GM21515 (cell line): Measurements from ENCODE around the gene PSMB7.

Experiments used
- ATAC-seq: cut with Tn5 transposase; IDR thresholded peaks from one replicate; pipeline ENCODE4 v1.9.1; 2021; ENCODE audit not compliant: unreplicated experiment

The PSMB7 gene

GRCh38 chr9:124384846-124385245 lies 30.4 kb downstream of the PSMB7 start:
- no peak for ATAC-seq

GRCh38 chr9:124384210-124384609 lies 31.0 kb downstream of the PSMB7 start:
- ATAC-seq, result no peak

GRCh38 chr9:124381170-124381945 lies 33.9 kb downstream of the PSMB7 start:
- ATAC-seq, result no peak

- no peak for ATAC-seq
Observed at GRCh38 chr9:124377551-124378406, 37.5 kb downstream of the PSMB7 start.

GRCh38 chr9:124376329-124376728 lies 38.9 kb downstream of the PSMB7 start:
- ATAC-seq, result no peak

- ATAC-seq, result no peak
Observed at GRCh38 chr9:124375726-124376125, 39.5 kb downstream of the PSMB7 start.

- no peak for ATAC-seq
Observed at GRCh38 chr9:124373851-124374250, 41.4 kb downstream of the PSMB7 start.

GRCh38 chr9:124373386-124373785 lies 41.9 kb downstream of the PSMB7 start:
- ATAC-seq, result no peak

GRCh38 chr9:124372038-124372437 lies 43.2 kb downstream of the PSMB7 start:
- ATAC-seq, result no peak

- no peak for ATAC-seq
Observed at GRCh38 chr9:124370896-124371582, 44.2 kb downstream of the PSMB7 start.

GRCh38 chr9:124369231-124369797 lies 45.9 kb downstream of the PSMB7 start:
- ATAC-seq, result no peak

- no peak for ATAC-seq
Observed at GRCh38 chr9:124368692-124369091, 46.5 kb downstream of the PSMB7 start.

- ATAC-seq, result no peak
Observed at GRCh38 chr9:124366476-124367220, 48.6 kb downstream of the PSMB7 start.

- no peak for ATAC-seq
Observed at GRCh38 chr9:124365036-124365435, 50.2 kb downstream of the PSMB7 start.

- ATAC-seq, result no peak
Observed at GRCh38 chr9:124364141-124364540, 51.1 kb downstream of the PSMB7 start.

GRCh38 chr9:124363326-124364096 lies 51.7 kb downstream of the PSMB7 start:
- ATAC-seq, result no peak

GRCh38 chr9:124361128-124361527 lies 54.1 kb downstream of the PSMB7 start:
- ATAC-seq, result no peak

- no peak for ATAC-seq
Observed at GRCh38 chr9:124359855-124360678, 55.2 kb downstream of the PSMB7 start.

- ATAC-seq, result no peak
Observed at GRCh38 chr9:124359426-124359825, 55.8 kb downstream of the PSMB7 start.
